K562 (cell line): ENCODE results near the gene SMARCA1. TPM values are rescaled to one million over a fixed set of nuclear protein-coding genes. Genes with fewer than 3 reads are reported as not detected.

ENCODE experiments used
- ATAC-seq: fragments of 200-7000 bp; cut with Tn5 transposase; 3 replicates; pipeline ENCODE4 v1.9.1; 2020; ENCODE audit warnings: moderate library complexity
- BruUV-seq: library from RNA; stranded (reverse); fragments of 400-500 nt; replicated peaks from 2 replicates; lab custom pipeline; 2021; lab: Mats Ljungman, UMichigan
- CTCF ChIA-PET: fragments of 300-600 bp; formaldehyde crosslinking; extraction: SDS; loops from one replicate; lab custom pipeline; 2021; ENCODE audit warnings: low intra/inter-chr PET ratio; lab: Yijun Ruan, JAX
- POLR2A ChIA-PET: fragments of 300-600, 350-650 bp; sonication (Branson Sonifier 250); formaldehyde crosslinking; extraction: SDS; loops from one replicate; lab custom pipeline; 2021; ENCODE audit warnings: antibody characterized with exemption, inconsistent platforms; lab: Yijun Ruan, JAX
- DNase-seq, 4 experiments: peaks; one replicate each; pipeline versions ENCODE4 v3.0.0 to v3.0.0-alpha.2; 2011 to 2018; ENCODE audit warnings: low spot score in 3 of 4, mixed read lengths in 3 of 4; ENCODE audit errors: extremely low read depth in 1 of 4
- FAIRE-seq: peaks from 2 replicates; lab custom pipeline; 2011; peaks lifted over from hg19 to GRCh38; lab: Jason Lieb, UNC
- H2AFZ ChIP-seq: 2 replicates; pipeline ENCODE4 v1.6.0; 2011; ENCODE audit warnings: low read depth, low read length, control low read depth, inconsistent platforms
- H3K27ac ChIP-seq: fragments of 200-600 bp; 3 replicates; pipeline ENCODE4 v1.8.0; 2011; ENCODE audit warnings: low read depth, mild to moderate bottlenecking, control low read depth, inconsistent platforms, low read length, moderate library complexity, mixed read lengths; ENCODE audit errors: extremely low read depth
- H3K27me3 ChIP-seq, 2 experiments: fragments of 300-600 bp in 1 of 2; 2 replicates in 1 of 2; 3 replicates in 1 of 2; pipeline versions ENCODE4 v1.6.0 to v1.8.0; 2011; ENCODE audit warnings: inconsistent platforms in 2 of 2, low read length in 2 of 2, mild to moderate bottlenecking in 1 of 2, mixed read lengths in 1 of 2, moderate library complexity in 1 of 2; ENCODE audit not compliant: control insufficient read depth in 2 of 2, insufficient read depth in 2 of 2
- H3K36me3 ChIP-seq: fragments of 300-600 bp; 3 replicates; pipeline ENCODE4 v1.8.0; 2011; ENCODE audit warnings: mild to moderate bottlenecking, low read length, inconsistent platforms; ENCODE audit not compliant: control insufficient read depth, insufficient read depth
- H3K4me1 ChIP-seq, 2 experiments: fragments of 200-600 bp in 1 of 2; replicated peaks in 1 of 2; 2 replicates in 1 of 2; 3 replicates in 1 of 2; pipeline versions ENCODE4 v1.5.1 to v1.8.0; 2011; ENCODE audit warnings: inconsistent platforms in 2 of 2, low read length in 2 of 2, mild to moderate bottlenecking in 1 of 2, mixed read lengths in 1 of 2, moderate library complexity in 1 of 2; ENCODE audit not compliant: control insufficient read depth in 2 of 2, insufficient read depth in 2 of 2
- H3K4me2 ChIP-seq: 2 replicates; pipeline ENCODE4 v1.6.1; 2011; ENCODE audit warnings: low read length, control low read depth, inconsistent platforms, mixed read lengths; ENCODE audit not compliant: insufficient read depth
- H3K4me3 ChIP-seq: fragments of 200-600 bp; sonication (generic), shearing (Covaris generic); 2 replicates; pipeline ENCODE4 v1.5.1; 2016; ENCODE audit warnings: control low read depth, inconsistent platforms
- H3K79me2 ChIP-seq: fragments of 200-600 bp; 3 replicates; pipeline ENCODE4 v1.8.0; 2011; ENCODE audit warnings: low read length, inconsistent platforms; ENCODE audit not compliant: control insufficient read depth, insufficient read depth
- H3K9ac ChIP-seq, 2 experiments: 2 replicates each; pipeline versions ENCODE4 v1.6.0 to v1.6.1; 2011; ENCODE audit warnings: low read depth in 2 of 2, low read length in 2 of 2, control low read depth in 1 of 2, inconsistent platforms in 1 of 2, mild to moderate bottlenecking in 1 of 2, mixed read lengths in 1 of 2; ENCODE audit not compliant: insufficient read depth in 1 of 2
- H3K9me1 ChIP-seq: one replicate; pipeline ENCODE4 v1.6.0; 2011; ENCODE audit warnings: inconsistent platforms, mild to moderate bottlenecking, low read length, moderate library complexity; ENCODE audit not compliant: control insufficient read depth, insufficient read depth
- H3K9me3 ChIP-seq: replicated peaks from 2 replicates; pipeline ENCODE4 v1.5.1; 2011; ENCODE audit warnings: low read depth, low read length, inconsistent platforms; ENCODE audit not compliant: control insufficient read depth, insufficient read depth
- H4K20me1 ChIP-seq: replicated peaks from 2 replicates; pipeline ENCODE4 v1.6.1; 2011; ENCODE audit warnings: low read length, inconsistent platforms, mixed read lengths; ENCODE audit not compliant: control insufficient read depth, insufficient read depth
- ATF7 ChIP-seq: fragments of 450-650 bp; IDR thresholded peaks from 2 replicates; pipeline ENCODE4 v1.7.1; 2014; ENCODE audit warnings: mild to moderate bottlenecking, moderate library complexity
- BCOR ChIP-seq: fragments of 450-650 bp; IDR thresholded peaks from 2 replicates; pipeline ENCODE4 v1.6.1; 2016
- FOSL1 ChIP-seq: fragments of 200-800 bp; sonication (Bioruptor generic); conservative IDR thresholded peaks from 2 replicates; pipeline ENCODE4 v1.6.1; 2016; ENCODE audit warnings: missing genetic modification characterization, missing compliant biosample characterization
- KAT2B ChIP-seq: IDR thresholded peaks from one replicate; pipeline ENCODE4 v1.6.1; 2012; ENCODE audit warnings: low read depth, mild to moderate bottlenecking, control low read depth, inconsistent platforms, low read length, moderate library complexity
- MCM2 ChIP-seq: fragments of 450-650 bp; IDR thresholded peaks from 2 replicates; pipeline ENCODE4 v1.6.1; 2017; ENCODE audit warnings: low read depth, mild to moderate bottlenecking
- PHB2 ChIP-seq: fragments of 450-650 bp; IDR thresholded peaks from 2 replicates; pipeline ENCODE4 v1.6.1; 2017; ENCODE audit warnings: low read depth
- RBM25 ChIP-seq: fragments of 200-400 bp; formaldehyde crosslinking; IDR thresholded peaks from 2 replicates; pipeline ENCODE4 v1.6.1; 2018; ENCODE audit warnings: low read length, low read depth, moderate library complexity; ENCODE audit not compliant: severe bottlenecking
- ZFP36 ChIP-seq: fragments of 150-350 bp; IDR thresholded peaks from 2 replicates; pipeline ENCODE4 v1.6.1; 2018; ENCODE audit warnings: low read length, low read depth; ENCODE audit not compliant: partially characterized antibody
- ZNF644 ChIP-seq: fragments of 200-800 bp; sonication (Bioruptor generic); IDR thresholded peaks from 2 replicates; pipeline ENCODE4 v1.6.1; 2016; ENCODE audit warnings: low read depth, missing genetic modification characterization, missing compliant biosample characterization
- WGBS: fragments of 100-300 bp; shearing (Covaris generic); methylation state at CpG from one replicate; pipeline ENCODE4 v1.1.6; 2016; ENCODE audit warnings: low coverage, mixed read lengths; ENCODE audit not compliant: insufficient coverage; ENCODE audit errors: missing lambda C conversion rate; 5-methylcytosine and 5-hydroxymethylcytosine counted together
- in situ Hi-C: fragments of 300-500 bp; cut with MboI; formaldehyde crosslinking; loops from 4 replicates; pipeline ENCODE4 v1.15.0; 2018; ENCODE audit warnings: inconsistent platforms, mixed read lengths
- intact Hi-C: fragments of 100-400 bp; cut with micrococcal nuclease; formaldehyde crosslinking; loops from 2 replicates; pipeline ENCODE4 v1.14.2; 2022
- polyA plus RNA-seq, 8 experiments: library from polyadenylated mRNA; depleted of rRNA in 4 of 8; stranded (reverse) in 5 of 8; unstranded in 3 of 8; fragments of >200 nt; fragmentation: Nextera tagmentation in 2 of 8; fragmentation: Illumina TruSeq in 1 of 8; extraction: Ambion mirVana in 2 of 8; extraction: Trizol in 1 of 8; gene quantifications; 2 replicates each; pipeline versions ENCODE4 v1.2.1 to v1.2.3, GENCODE V29; 2011 to 2014; ENCODE audit warnings: inconsistent platforms in 1 of 8, missing spikeins in 1 of 8
- total RNA-seq, 7 experiments: library from RNA; depleted of rRNA in 6 of 7; stranded (reverse); fragments of >200 nt in 6 of 7; fragmentation: Illumina TruSeq in 2 of 7; extraction: Trizol in 2 of 7; gene quantifications; 2 replicates each; pipeline versions ENCODE4 v1.2.1 to v1.2.3, GENCODE V29; 2011 to 2021; ENCODE audit warnings: low replicate concordance in 1 of 7
- TF ChIP-seq, protein P1 (sequence below), 2 experiments: fragments of 450-650 bp in 1 of 2; sonication (generic) in 1 of 2; formaldehyde crosslinking in 1 of 2; IDR thresholded peaks in 1 of 2; conservative IDR thresholded peaks in 1 of 2; 2 replicates each; pipeline versions ENCODE4 v1.6.1 to v1.8.1; 2016 to 2023; ENCODE audit warnings: mild to moderate bottlenecking in 2 of 2, moderate library complexity in 2 of 2, inconsistent platforms in 1 of 2, missing genetic modification reagents in 1 of 2

The SMARCA1 gene
- total and polyA plus RNA-seq, 9 of the 15 experiments (the other 6 are each of a cell fraction or from before 2014, with no cell fraction given): 0.42 to 3.0 (median 2.0) TPM

DNA sequence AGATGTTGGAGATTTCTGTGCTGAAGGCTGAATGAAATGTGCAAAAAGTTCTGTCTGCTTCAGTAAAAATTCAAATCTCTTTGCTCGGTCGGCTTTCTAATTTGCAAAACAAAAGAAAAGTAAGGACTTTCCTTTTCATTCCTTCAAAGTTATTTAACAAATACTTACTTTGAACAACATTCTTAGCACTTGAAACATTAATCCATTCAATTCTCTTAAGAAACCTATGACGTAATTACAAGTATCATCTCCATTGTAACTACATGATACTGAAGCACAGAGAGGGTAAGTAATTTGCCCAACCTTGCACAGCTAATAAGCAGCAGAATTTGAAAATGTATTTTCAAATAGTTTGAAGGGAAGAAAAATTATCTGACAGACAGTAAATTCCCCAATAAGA is 6.9 kb downstream of the SMARCA1 start:
- 3% methylated on average over 3 of the region's 3 CpGs for WGBS
- ATAC-seq (no peak), DNase-seq (peak in 1 of 4 experiments; percentile 7), FAIRE-seq (no peak)
- TF ChIP-seq FOSL1 (tag) (no peak), MCM2 (no peak), PHB2 (no peak), ZNF644 (tag) (no peak), KAT2B (no peak), ZFP36 (peak; percentile 78), BCOR (peak; percentile 71; the same call in 1 of the 2 replicates), RBM25 (peak; percentile 92), ATF7 (peak; percentile 48; the same call in 1 of the 2 replicates)
- TF ChIP-seq, protein P1, sequence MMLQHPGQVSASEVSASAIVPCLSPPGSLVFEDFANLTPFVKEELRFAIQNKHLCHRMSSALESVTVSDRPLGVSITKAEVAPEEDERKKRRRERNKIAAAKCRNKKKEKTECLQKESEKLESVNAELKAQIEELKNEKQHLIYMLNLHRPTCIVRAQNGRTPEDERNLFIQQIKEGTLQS (IDR thresholded peaks at IDR 0.05): 0 out of 2 replicates have a peak, but pooled peaks have one; percentile 18
- TF ChIP-seq, protein P1 (CRISPR knock-in tag; conservative IDR thresholded peaks at IDR 0.05): no peak
- Histone ChIP-seq H3K4me3 (no peak overlapping the region), H3K4me2 (no peak overlapping the region), H3K9ac (no peak overlapping the region), H4K20me1 (no peaks in the 10 kb centered on the region), H3K36me3 (no peaks in the 10 kb centered on the region), H3K27me3 (no peaks in the 10 kb centered on the region), H3K79me2 (no peaks in the 10 kb centered on the region), H3K27ac (no peak overlapping the region), H3K9me3 (no peaks in the 10 kb centered on the region), H2AFZ (no peak overlapping the region), H3K9me1 (no peaks in the 10 kb centered on the region), H3K4me1 (no peaks in the 10 kb centered on the region)
- BruUV-seq: no TSS peak
- in situ Hi-C loops: no loop called here
- intact Hi-C loops: no loop called here
- POLR2A ChIA-PET: no interaction called here
- CTCF ChIA-PET: no interaction called here
